Tongue (tissue), 1 donor: ENCODE measurements around the gene TMC3. TPM values are rescaled to one million over a fixed set of nuclear protein-coding genes. Genes with fewer than 3 reads are reported as not detected.

Experiments
- total RNA-seq: library from RNA; depleted of rRNA; stranded (reverse); fragments of >200 nt; gene quantifications from one replicate; pipeline ENCODE4 v1.2.3, GENCODE V29; 2014

Gene TMC3
- total RNA-seq, 1 donor from 2014 or later = not detected

Other genes with a start within 250 kb of the TMC3 start
- 0.21 TPM for gene CFAP161, start 239.9 kb downstream of the TMC3 start, total RNA-seq
- 6.5 TPM for gene IL16, start 177.3 kb downstream of the TMC3 start, total RNA-seq
- gene STARD5, start 50.1 kb downstream of the TMC3 start, total RNA-seq = 4.2 TPM